Measurements from ENCODE around the gene PIPOX. TPM values are rescaled to one million over a fixed set of nuclear protein-coding genes. Genes with fewer than 3 reads are reported as not detected.

The PIPOX gene
- total and polyA plus RNA-seq, 2 of the 13 experiments (the other 11 are each of a cell fraction or from before 2014, with no cell fraction given) = 87.3 to 154 TPM

DNA sequence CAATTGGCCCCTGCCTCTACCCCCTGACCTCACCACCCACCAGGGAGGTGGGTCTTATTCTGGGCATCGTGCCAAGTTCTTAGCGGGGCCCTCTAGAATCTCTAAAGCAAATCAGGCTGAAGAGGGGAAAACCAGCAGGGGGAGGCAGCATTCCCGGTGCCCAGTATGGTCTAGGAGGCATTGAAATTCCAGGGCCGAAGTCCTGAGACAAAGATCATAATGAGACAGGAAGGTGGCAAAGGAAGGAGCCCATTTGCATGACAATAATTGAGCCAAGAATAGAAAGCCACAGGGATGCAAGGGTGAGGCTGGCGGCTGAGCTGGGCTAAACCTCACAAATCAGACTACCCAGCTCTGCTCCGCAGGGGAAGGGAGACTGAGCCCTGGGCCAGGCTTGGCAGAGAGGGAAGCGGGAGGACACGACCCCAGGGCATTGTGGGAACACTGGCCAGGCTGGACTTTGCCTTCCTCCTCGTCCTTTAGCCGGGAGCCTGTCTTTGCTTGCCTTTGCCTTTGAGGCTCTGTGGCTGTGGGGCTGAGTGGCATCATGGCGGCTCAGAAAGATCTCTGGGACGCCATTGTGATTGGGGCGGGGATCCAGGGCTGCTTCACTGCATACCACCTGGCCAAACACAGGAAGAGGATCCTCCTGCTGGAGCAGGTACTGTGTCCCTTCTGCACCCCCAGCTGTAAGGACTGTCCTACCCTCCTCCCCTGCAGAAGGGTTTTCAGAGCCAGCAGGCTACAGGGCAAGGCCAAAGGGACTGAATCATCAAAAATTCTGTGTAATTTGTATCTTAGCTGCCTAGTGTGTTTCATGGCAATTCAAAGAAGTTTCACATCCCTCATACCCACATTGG is at the start of gene PIPOX (continued):
- no peak for TF ChIP-seq E2F1 (CRISPR knock-in tag; IDR thresholded peaks at IDR 0.05)
- no peak for TF ChIP-seq SKI (IDR thresholded peaks at IDR 0.05; ENCODE audit: partially characterized antibody)
- TF ChIP-seq YEATS2 (CRISPR knock-in tag; IDR thresholded peaks at IDR 0.05; ENCODE audit: borderline replicate concordance) = peak; percentile 59; the same call in 1 of the 2 replicates
- TF ChIP-seq NBN (conservative IDR thresholded peaks at IDR 0.05) = no peak
- no peak for TF ChIP-seq ARNT (IDR thresholded peaks at IDR 0.05)
- TF ChIP-seq ATM (IDR thresholded peaks at IDR 0.05; ENCODE audit: borderline replicate concordance) = no peak
- TF ChIP-seq ZNF883 (CRISPR knock-in tag; IDR thresholded peaks at IDR 0.05; ENCODE audit: not compliant biosample characterization) = no peak
- no peak for TF ChIP-seq ATRX (CRISPR knock-in tag; IDR thresholded peaks at IDR 0.05; ENCODE audit: borderline replicate concordance)
- TF ChIP-seq, protein P1, sequence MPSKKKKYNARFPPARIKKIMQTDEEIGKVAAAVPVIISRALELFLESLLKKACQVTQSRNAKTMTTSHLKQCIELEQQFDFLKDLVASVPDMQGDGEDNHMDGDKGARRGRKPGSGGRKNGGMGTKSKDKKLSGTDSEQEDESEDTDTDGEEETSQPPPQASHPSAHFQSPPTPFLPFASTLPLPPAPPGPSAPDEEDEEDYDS (CRISPR knock-in tag; IDR thresholded peaks at IDR 0.05) = peak; percentile 76
- peak; percentile 80 for TF ChIP-seq ZNF160 (CRISPR knock-in tag; IDR thresholded peaks at IDR 0.05)
- TF ChIP-seq GFI1 (CRISPR knock-in tag; IDR thresholded peaks at IDR 0.05; ENCODE audit: borderline replicate concordance) = no peak
- TF ChIP-seq RNF2 (conservative IDR thresholded peaks at IDR 0.05; ENCODE audit: low read depth) = no peak
- no peak for TF ChIP-seq ONECUT2 (CRISPR knock-in tag; IDR thresholded peaks at IDR 0.05)
- TF ChIP-seq NFYB (CRISPR knock-in tag; IDR thresholded peaks at IDR 0.05) = no peak
- no peak for TF ChIP-seq MTF1 (CRISPR knock-in tag; IDR thresholded peaks at IDR 0.05)
- TF ChIP-seq, protein P2, sequence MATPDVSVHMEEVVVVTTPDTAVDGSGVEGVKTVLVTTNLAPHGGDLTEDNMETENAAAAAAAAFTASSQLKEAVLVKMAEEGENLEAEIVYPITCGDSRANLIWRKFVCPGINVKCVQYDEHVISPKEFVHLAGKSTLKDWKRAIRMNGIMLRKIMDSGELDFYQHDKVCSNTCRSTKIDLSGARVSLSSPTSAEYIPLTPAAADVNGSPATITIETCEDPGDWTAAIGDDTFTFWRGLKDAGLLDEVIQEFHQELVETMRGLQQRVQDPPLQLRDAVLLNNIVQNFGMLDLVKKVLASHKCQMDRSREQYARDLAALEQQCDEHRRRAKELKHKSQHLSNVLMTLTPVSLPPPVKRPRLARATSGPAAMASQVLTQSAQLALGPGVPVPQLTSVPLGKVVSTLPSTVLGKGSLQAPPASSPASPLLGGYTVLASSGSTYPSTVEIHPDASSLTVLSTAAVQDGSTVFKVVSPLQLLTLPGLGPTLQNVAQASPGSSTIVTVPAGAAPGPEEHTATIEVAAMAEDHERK (CRISPR knock-in tag; IDR thresholded peaks at IDR 0.05; ENCODE audit: low read depth) = no peak
- TF ChIP-seq YY1 (IDR thresholded peaks at IDR 0.05; ENCODE audit: insufficient read depth, insufficient replicate concordance, low read depth, low read length) = peak; percentile 95
- peak; percentile 82 for TF ChIP-seq THAP9 (CRISPR knock-in tag; IDR thresholded peaks at IDR 0.05; ENCODE audit: borderline replicate concordance)
- peak; percentile 55; the same call in 1 of the 2 replicates for TF ChIP-seq TFDP2 (CRISPR knock-in tag; IDR thresholded peaks at IDR 0.05)
